Calu3 (cell line): ENCODE data around the gene APP. TPM values are rescaled to one million over a fixed set of nuclear protein-coding genes. Genes with fewer than 3 reads are reported as not detected.
"Not testable (repeated sequence)": the region's sequence is repeated elsewhere in the genome, so short reads cannot be mapped to it uniquely, and the experiment has no call there.

ENCODE experiments used
- BruUV-seq: library from RNA; stranded (reverse); fragments of 400-500 nt; replicated peaks from 2 replicates; lab custom pipeline; 2021; lab: Mats Ljungman, UMichigan
- CTCF ChIA-PET: fragments of 300-600 bp; sonication (Branson Sonifier 250); formaldehyde crosslinking; loops from one replicate; lab custom pipeline; 2022; ENCODE audit warnings: antibody characterized with exemption; lab: Charles Lee
- DNase-seq: peaks from one replicate; pipeline ENCODE4 v3.0.0; 2022
- H3K27ac Mint-ChIP-seq: one replicate; pipeline ENCODE4 v1.8.0; 2022; ENCODE audit warnings: mixed read lengths; ENCODE audit not compliant: unreplicated experiment
- H3K27me3 Mint-ChIP-seq: one replicate; pipeline ENCODE4 v1.8.0; 2022; ENCODE audit warnings: mixed read lengths; ENCODE audit not compliant: unreplicated experiment
- H3K36me3 Mint-ChIP-seq: one replicate; pipeline ENCODE4 v1.8.0; 2022; ENCODE audit warnings: mild to moderate bottlenecking, moderate library complexity, mixed read lengths; ENCODE audit not compliant: insufficient read depth, unreplicated experiment
- H3K4me1 Mint-ChIP-seq: one replicate; pipeline ENCODE4 v1.8.0; 2022; ENCODE audit warnings: mild to moderate bottlenecking, low read depth, mixed read lengths; ENCODE audit not compliant: unreplicated experiment
- H3K4me3 Mint-ChIP-seq: one replicate; pipeline ENCODE4 v1.8.0; 2022; ENCODE audit warnings: mild to moderate bottlenecking, low read depth, moderate library complexity, mixed read lengths; ENCODE audit not compliant: unreplicated experiment
- H3K9me3 Mint-ChIP-seq: one replicate; pipeline ENCODE4 v1.8.0; 2022; ENCODE audit warnings: low read depth, mixed read lengths; ENCODE audit not compliant: unreplicated experiment
- intact Hi-C: fragments of 100-400 bp; cut with micrococcal nuclease; formaldehyde crosslinking; loops from one replicate; pipeline ENCODE4 v1.10.0; 2022; ENCODE audit not compliant: unreplicated experiment
- total RNA-seq: library from RNA; stranded (reverse); gene quantifications from 2 replicates; pipeline ENCODE4 v1.2.3, GENCODE V29; 2022
- TF ChIP-seq, protein P1 (sequence below): fragments of 200-600 bp; IDR thresholded peaks from one replicate; pipeline ENCODE4 v1.8.0; 2022; ENCODE audit warnings: antibody characterized with exemption; ENCODE audit not compliant: unreplicated experiment

The APP gene
- total RNA-seq, 1 experiment from 2014 or later = 566 TPM

DNA sequence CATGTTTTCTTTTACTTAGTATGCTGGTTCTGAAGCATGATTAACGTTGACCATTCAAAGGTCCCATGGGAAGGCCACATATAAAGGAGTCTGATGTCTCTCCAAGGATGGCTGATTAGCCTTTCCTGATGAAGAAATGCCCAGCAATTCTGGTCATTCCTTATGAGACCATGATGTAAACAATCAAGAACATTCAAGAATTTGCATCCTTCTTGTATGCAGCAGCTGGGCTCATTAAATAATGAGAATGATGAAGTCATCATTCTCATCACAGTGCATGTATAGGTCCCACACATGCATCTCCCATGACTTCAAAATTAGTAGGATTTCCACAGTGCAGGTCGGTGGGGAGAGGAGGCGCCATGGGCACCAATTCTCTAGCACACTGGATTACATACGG is 85.4 kb downstream of the APP start:
- H3K4me1 Mint-ChIP-seq = no peaks in the 10 kb centered on the region

DNA sequence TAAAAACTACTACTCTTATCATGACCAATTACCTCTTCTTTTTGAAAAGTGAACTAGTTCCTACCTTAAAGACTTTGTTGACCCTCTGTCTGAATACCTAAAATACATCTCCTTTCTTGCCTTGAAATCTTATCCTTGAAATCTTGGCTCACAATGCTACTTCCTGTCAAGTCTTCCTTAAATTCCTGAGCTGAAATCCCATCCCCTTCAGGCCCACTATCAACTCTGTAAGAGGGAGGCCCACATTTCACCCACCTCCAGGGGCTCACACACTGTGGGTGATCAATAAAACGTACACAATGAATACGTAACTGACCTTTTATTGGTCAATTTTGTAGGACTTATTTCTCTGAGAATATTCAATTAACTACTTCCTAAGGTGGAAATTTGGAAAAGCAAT is 88.0 kb downstream of the APP start:
- no TSS peak for BruUV-seq
- intact Hi-C loops = no loop called here
- TF ChIP-seq, protein P1, sequence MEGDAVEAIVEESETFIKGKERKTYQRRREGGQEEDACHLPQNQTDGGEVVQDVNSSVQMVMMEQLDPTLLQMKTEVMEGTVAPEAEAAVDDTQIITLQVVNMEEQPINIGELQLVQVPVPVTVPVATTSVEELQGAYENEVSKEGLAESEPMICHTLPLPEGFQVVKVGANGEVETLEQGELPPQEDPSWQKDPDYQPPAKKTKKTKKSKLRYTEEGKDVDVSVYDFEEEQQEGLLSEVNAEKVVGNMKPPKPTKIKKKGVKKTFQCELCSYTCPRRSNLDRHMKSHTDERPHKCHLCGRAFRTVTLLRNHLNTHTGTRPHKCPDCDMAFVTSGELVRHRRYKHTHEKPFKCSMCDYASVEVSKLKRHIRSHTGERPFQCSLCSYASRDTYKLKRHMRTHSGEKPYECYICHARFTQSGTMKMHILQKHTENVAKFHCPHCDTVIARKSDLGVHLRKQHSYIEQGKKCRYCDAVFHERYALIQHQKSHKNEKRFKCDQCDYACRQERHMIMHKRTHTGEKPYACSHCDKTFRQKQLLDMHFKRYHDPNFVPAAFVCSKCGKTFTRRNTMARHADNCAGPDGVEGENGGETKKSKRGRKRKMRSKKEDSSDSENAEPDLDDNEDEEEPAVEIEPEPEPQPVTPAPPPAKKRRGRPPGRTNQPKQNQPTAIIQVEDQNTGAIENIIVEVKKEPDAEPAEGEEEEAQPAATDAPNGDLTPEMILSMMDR = no peak
- Mint-ChIP-seq H3K27ac (peak overlapping the region; percentile 31), H3K4me1 (no peaks in the 10 kb centered on the region), H3K4me3 (no peak overlapping the region), H3K27me3 (no peaks in the 10 kb centered on the region), H3K36me3 (no peaks in the 10 kb centered on the region), H3K9me3 (no peaks in the 10 kb centered on the region)
- CTCF ChIA-PET = no interaction called here
- DNase-seq = no peak

More for the DNA sequence above, 85.4 kb downstream of the APP start:
- TF ChIP-seq, protein P1 = no peak
- Mint-ChIP-seq H3K9me3 (no peaks in the 10 kb centered on the region), H3K27me3 (no peaks in the 10 kb centered on the region), H3K27ac (no peak overlapping the region), H3K4me3 (no peak overlapping the region), H3K36me3 (peaks cover 8% of the 10 kb centered on the region)
- CTCF ChIA-PET = no interaction called here
- no peak for DNase-seq
- no TSS peak for BruUV-seq
- intact Hi-C loops = no loop called here

- H3K4me1 Mint-ChIP-seq, H3K9me3 Mint-ChIP-seq, H3K27ac Mint-ChIP-seq, DNase-seq, CTCF ChIA-PET, BruUV-seq, H3K36me3 Mint-ChIP-seq, H3K27me3 Mint-ChIP-seq, intact Hi-C loops, H3K4me3 Mint-ChIP-seq: not testable (repeated sequence)
These were observed 89.3 kb downstream of the APP start for GRCh38 chr21:26081175-26081760.

DNA sequence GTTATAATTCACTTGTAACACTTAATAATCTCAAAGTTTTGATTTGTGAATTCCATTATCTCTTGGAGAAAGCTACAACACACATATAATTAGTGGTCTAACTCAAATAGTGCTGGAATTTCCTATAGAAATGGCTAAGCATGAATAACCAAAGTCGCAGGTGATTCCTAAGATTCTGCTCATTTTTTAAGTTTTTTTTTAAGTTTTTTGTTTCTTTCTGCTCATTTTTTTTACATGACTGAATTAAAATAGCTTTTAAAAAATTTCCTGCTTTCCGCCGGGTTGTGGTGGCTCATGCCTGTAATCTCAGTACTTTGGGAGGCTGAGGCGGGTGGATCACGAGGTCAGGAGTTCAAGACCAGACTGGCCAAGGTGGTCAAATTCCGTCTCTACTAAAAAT is 90.4 kb downstream of the APP start:
- Mint-ChIP-seq H3K9me3 (no peaks in the 10 kb centered on the region), H3K27me3 (no peaks in the 10 kb centered on the region), H3K27ac (no peak overlapping the region), H3K36me3 (no peaks in the 10 kb centered on the region), H3K4me3 (no peak overlapping the region), H3K4me1 (no peaks in the 10 kb centered on the region)
- TF ChIP-seq, protein P1 = no peak
- no TSS peak for BruUV-seq
- CTCF ChIA-PET = interaction anchor here (0.6 kb wide), 1 partner anchor 9 kb away, joined by 4 read pairs; no protein-coding TSS in a partner anchor
- DNase-seq = no peak
- intact Hi-C loops = no loop called here

DNA sequence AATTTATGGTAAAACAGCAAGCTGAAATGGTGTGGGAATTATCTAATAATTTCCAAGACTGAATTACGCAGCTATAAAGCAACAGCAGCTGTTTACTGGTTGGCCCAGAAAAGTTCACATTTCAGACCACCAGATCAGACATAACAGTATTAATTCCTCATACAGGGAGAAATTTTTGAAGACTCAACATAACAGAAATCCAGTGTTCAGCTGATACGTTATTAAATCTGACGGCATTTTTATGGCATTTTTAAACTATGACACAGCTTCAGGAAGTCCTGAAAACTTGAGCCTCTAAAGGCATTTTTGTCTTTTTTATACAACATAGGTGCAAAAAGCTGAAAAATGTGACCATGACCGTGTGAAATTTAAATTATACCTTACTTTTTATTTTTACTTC is 91.2 kb downstream of the APP start:
- intact Hi-C loops = no loop called here
- Mint-ChIP-seq H3K9me3 (no peaks in the 10 kb centered on the region), H3K27ac (no peak overlapping the region), H3K4me3 (no peak overlapping the region), H3K36me3 (no peaks in the 10 kb centered on the region), H3K4me1 (no peaks in the 10 kb centered on the region), H3K27me3 (no peaks in the 10 kb centered on the region)
- BruUV-seq = no TSS peak
- TF ChIP-seq, protein P1 = no peak
- CTCF ChIA-PET = interaction anchor here (0.7 kb wide), 1 partner anchor 1613 kb away, joined by 3 read pairs; no protein-coding TSS in a partner anchor
- DNase-seq = no peak
